DMS153 (cell line): ENCODE results near the gene IFITM10.

Experiments
- DNase-seq: peaks from one replicate; lab custom pipeline; 2025; lab: John Stamatoyannopoulos, UW

The IFITM10 gene

DNA sequence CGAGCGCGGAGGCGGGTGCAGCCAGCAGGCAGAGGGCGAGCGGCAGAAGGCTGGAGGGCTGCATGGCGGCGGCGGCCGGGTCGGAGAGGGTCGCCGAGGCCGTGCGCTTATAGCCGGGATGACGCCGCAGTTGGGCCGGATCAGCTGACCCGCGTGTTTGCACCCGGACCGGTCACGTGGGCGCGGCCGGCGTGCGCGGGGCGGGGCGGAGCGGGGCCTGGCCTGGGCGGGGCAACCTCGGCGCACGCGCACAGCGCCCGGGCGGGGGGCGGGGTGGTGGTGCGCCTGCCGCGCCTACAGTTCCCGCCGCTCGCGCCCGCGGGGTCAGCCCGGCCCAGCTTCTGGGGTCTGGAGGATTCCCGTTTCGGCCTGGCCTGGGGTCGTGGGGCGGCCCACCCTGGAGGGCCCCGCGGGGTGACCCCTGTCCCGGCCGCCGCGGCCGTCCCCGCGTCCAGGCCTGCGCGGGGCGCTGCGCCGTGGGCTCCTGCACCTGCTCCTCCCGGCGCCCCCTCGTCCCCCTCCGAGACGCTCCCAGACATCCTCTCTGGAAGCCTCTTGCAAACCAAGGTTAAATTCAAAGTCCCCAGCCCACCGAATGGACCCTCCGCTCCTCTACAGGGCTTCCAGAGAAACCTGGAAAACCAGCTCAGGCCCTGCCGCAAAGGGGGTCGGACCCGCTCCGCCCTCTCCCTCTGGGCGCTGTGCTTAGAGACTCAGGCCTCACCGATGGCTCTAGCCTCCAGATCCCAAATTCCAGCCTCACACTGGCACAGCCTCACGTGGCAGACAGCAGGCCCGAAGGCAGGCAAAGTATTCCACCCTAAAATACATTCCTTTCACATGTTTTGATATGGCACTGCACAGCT, 13.6 kb upstream of the IFITM10 start, which contains the start of gene CTSD:
CTSD (minus strand) TSS at position 132 of the 866 bp plus-strand sequence; CDS start at position 64, 68 bp downstream.
- peak; percentile 24 for DNase-seq

DNA sequence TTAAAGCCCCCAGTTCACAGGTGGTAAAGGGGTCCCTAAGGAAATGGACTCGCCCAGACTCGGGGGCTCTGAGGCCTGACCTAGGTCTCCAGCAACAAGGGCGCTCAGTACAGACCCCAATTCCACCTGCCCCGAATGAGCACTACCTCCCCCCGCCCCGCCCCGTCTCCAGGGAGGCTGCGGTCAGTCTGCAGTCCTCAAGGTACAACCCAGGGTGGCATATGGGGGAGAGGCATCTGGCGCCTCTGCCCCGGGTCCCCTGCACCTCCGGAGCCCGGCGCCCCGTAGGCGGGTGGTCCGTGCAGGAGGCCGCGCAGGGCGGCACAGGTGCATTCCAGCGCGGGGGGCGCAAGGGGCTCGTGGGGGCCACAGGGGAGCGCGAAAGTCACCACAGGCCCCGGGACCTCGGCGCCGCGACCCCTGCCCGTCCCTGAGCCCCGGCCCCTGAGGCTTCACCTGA, 13.0 kb upstream of the IFITM10 start:
- DNase-seq = no peak

DNA sequence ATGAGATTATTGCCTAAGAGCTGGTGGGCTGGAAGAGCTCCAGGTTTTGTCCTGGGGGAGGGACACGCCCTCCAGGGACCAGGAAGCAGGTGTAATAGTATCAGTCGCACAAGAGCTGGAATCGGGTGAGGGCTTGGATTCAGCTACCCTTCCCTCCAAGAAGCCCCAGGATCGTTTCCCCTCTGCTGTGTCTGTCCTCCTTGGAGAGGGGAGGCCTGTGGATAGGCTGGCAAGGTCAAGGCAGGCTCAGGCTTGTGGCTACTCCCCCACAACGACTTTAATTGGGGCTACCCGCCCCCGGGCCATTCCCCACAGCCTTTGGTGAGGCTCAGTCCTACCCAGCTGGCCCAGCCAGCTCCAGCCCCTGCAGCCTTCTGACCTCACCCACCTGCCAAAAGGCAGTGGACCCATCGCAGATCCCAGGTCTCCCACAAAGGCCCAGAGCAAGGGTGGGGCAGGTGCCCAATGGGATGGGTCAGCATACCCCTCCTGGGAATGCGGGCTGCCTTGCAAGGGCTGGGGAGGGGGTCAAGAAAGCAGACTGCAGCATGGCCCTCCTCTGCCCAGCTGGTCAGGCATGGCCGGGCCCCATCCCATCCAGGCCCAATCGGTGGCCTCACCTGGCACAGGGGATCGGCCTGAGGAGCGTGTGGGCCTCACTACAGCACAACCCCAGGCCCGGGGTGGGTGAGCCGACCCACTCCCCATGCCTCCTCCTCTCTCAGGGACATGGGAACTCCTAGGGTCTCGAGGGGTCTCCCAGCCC, 12.3 kb upstream of the IFITM10 start:
- DNase-seq = peak; percentile 70

DNA sequence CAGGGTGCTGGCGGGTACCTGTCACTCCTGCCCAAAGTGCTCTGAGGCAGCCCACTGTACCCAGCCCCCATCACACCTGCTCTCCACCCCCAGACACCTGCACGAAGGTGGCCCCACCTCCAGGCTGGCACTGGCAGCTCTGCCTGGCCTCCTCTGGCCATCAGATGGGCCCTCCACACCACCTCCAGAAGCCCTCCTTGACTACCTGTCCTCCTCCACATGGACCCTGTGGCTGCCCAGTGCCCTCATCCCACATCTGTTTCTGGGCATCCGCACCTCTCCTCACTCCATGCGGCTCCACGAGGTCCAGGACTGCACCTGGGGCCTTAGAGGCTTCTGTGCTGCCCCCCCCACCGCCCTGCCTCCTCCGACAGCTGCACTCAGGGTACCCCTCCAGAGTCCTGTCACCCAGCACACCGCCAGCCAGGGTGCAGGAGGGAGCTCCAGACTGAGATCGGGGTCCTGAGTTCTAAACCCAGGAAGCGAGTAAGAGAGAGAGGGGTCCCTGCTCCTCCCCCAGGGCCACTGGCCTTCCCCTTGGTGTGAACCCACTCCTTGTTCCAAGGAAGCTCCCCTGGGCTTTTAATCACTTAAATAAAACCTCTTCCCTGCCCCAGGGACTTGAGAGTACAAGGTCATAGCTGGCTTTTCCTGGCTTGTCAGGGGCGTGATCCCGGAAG, 11.6 kb upstream of the IFITM10 start:
- no peak for DNase-seq

DNA sequence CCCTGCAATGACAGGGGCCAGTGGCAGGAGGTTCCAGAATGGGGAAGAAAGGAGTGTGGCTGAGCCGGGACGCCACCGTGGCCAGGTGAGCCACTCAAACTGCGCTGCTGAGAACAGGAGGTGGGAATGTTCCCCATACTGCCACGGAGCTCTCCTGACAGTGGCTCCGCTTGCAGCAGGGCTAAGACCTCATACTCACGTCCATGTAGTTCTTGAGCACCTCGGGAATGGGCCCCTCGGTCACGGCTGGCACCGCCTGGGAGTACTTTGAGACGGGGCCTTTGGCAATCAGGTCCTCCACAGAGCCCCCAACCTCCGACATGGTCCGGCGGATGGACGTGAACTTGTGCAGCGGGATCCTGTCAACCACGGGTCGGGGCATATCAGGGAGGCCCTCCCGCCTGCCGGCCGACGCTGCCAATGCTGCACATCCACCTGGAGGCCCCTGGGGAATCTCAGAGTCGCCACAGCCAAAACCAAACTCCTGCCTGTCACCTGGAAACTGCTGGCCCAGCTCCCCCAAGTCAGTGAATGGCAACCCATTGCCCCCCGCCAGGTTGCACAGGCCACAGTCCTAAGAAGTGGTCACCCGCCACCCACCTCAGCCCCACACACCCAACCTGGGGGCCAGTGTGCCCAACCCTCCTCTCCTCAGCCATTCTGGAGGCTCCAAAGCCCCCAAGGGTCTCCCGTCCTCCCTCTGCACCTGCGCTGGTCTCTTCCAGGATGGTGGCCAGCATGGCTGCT, 10.9 kb upstream of the IFITM10 start:
- no peak for DNase-seq

DNA sequence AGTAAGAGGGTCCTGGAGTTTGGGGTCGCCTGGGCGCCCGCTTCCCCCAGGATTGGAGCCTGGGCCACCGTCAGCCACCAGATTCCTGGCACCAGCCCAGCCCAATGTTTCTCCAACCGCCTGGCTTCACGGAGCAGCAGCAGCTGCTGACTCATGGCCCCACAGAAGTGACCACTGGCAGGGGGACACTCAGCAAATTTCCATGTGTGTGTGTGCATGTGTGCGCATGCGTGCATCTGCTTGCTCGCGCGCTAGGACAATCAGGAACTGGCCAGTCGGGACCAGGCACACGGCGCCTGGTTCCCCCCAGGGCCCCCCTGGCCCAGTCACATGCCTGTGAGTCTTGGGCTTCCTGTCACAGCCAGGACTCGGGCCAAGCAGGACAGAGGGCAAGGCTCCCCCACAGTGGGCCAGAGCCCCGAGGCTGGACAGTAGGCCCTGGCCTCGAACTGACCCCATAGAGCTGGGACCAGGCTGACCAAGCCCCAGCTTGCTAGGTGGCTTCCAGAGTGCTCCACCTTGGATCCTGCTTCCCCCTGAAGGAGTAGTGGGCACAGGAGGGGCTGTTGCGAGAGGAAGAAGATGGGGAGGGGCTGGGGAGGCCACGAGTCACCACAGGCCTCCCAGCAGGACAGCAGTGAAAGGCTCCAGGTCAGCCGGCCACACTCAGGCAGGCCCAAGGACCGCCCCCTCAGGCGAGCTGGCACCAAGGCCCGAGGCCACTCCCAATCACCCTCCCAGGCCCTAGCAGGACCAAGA, 10.1 kb upstream of the IFITM10 start:
- no peak for DNase-seq

DNA sequence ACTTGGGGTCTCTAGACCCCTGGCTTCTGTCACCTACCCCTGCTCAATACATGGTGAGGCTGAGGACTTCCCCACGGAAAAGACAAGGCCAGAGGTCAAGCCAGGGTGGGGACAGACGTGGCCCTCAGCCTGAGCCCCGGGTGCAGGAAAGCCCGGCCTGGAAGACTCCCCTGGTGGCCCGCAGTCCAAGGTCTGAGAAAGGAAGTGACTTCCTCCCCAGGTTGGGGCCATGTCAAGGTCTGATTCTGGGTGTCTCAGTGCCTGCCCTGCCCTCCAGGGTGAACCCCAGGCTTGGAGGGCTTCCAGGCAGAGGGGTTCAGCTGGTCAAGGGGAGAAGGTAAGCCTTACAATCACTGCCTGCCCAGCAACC, 9.4 kb upstream of the IFITM10 start:
- DNase-seq = no peak

DNA sequence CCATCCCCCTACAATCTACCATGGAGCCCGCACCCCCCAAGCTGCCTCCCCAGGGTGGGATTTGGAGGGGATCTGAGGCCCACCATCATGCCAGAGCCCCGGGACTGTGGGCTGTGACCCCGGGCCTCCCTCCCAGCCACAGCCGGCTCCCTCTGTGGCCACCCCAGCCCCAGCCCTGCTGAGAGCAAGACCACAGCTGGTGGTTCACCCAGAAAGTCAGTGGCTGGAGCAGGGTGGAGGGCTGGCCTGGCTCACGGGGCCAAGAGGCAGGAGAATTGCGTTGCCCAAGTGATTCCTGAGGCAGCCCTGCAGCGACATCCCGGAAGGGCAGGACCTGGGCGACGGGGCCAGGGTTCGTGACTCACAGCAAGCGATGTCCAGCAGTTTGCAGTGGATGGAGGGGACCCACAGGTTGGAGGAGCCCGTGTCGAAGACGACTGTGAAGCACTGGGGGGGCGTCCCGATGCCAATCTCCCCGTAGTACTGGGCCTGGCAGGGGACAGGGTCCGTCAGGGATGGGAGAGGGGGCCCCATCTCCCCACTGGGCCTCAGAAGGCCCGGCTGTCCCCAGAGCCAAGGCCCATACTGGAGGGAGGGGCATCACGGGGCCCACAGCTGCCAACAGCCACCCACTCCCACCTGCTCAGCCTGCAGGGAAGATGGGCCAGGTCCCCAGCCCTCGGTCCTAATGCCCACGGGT, 8.9 kb upstream of the IFITM10 start:
- DNase-seq = no peak

DNA sequence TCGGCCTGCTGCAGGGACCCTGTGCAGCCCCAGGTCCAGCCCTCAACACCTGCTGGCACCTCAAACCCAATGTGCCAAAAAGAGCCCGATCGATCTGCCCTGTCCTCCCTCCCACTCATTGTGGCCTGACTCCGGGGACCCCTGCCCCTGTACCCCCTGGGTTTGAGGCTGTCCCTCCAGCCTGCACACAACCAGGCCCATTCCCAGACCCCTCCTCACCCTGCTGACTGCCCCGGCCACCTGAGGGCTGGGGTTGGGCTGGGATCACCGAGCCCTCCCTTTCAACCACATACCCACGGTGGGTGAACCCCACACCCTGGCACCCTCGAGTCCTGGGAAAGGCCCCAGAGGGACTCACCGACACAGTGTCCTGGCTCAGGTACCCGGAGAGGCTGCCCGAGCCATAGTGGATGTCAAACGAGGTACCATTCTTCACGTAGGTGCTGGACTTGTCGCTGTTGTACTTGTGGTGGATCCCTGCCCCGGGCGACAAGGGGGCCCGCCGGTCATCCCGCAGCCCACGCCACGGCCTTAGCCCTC, 8.3 kb upstream of the IFITM10 start:
- DNase-seq = no peak

DNA sequence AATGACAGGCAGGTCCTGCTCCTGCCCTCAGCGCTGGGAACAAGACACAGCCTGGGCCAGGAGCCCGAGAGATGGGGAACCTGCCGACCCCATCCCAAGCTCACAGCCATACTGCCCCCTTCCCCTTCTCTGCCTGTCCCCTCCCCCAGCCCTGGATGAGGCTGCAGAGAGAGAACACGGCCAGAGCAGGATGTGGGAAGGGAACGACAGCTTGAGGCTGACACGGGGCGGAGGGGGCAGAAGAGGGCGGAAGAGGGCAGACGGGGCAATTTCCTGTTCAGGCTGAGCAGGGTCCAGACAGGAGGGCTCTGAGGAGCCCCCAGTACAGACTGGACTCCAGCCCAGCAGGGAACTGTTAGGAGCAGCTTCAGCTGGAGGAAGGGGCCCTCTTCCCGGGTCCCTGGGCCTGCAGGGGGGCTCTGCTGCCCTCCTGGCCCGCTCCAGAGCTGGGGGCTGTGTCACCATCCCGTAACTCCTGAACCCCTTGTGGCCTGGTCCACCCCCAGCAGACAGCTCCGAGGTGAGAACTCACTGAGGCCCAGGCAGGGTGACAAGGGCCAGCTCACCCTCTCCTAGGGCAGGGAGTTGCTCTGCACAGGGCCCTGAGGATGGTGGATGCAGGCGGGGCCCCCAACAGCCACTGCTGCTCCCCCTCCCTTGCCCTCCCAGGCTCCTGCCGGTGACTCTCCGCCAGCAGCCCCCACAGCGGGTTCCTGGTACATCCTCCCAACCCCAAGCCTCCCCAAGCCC, 7.6 kb upstream of the IFITM10 start:
- DNase-seq = no peak

DNA sequence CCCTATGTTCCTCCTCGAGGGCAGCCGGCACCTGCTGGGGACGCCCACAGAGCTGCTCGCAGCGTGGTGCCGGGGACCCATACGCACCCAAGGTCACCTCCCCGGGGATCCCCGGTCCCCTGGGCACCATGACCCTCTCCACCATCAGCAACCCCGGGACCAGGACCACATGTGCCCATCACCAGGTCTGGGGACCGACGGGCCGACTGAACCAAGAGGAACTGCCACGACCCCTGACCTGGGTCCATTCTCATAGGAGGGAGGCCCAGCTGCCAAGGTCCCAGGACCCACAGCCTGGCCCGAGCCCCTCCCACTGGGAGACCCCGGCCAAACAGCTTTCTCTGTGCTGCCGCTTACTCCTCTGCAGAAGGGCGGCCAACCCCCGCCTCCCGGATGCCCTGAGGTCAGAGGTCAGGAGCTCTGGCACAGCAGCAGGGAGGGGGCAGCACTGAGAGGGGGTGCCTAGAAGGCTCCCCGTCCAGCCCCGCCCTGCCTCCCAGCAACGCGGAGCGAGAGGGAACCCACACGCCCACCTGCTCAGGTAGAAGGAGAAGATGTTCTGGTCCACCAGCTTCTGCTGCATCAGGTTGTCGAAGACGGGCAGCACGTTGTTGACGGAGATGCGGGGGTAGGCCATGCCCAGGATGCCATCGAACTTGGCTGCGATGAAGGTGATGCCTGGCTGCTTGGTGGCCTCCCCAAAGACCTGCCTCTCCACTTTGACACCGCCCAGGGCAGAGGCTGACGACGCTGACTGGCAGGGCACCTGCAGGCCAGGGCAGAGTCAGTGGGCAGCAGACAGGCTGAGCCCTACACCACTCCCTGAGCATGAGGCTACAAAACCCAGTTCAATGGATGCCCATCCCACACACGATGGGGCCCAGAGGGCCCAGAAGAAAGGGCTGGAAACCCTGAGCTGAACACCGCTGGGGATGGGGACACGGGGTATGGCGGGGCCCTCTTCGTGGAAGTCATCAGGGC, 6.7 kb upstream of the IFITM10 start:
- DNase-seq = no peak

DNA sequence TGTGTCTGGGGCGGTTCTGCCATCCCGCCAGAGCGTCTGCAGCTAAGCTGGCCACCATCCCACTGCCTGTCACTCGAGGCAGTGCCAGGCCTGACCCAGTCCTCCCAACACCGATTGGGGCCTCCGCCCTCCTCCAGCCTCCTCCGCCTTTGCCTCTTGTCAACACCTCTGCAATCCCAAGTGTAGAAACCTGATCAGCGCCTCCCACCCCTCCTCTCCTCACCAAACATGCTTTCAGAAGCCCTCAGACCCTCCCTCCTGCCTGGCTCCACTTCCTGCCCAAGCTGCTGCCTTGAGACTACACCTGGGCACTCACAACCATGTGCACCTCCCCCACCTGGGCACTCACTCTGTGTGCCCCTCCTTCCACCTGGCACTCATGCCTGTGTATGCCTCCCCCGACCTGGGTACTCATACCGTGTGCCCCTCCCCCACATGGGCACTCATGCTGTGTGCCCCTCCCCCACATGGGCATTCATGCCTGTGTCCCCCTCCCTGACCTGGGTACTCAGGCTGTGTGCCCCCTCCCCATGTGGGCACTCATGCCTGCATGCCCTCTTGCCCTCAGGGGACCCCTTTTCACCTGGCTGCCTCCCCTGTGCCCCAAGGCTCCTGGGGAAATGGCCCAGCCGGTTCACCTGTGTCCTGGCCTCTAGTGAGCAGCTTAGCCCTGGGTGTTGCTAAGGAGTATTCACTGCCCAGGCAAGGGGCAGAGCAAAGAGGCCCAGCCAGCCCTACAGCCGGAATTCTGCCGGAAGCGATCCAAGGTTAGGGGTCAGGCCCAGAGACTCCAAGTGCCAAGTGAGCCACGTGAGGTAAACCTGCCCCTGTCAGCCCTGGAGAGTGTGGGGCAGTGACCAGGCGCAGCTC, 5.5 kb upstream of the IFITM10 start:
- peak; percentile 41 for DNase-seq

DNA sequence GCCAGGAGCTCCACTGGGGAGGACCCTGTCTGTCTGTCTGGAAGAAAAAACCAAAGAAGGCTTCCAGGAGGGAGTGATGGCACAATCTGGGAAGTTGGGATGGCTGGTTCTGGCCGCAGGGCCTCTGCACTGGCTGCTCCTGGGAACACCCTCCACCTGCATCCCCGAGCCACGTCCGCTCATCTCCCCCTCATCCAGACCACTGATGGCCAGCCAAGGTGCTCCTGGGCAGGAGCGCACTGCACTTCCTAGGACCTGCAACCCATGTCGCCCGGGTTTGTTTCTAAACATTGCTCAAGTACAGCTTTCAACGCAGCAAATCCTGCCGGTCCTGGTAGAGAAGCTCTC, 4.9 kb upstream of the IFITM10 start:
- DNase-seq = no peak

DNA sequence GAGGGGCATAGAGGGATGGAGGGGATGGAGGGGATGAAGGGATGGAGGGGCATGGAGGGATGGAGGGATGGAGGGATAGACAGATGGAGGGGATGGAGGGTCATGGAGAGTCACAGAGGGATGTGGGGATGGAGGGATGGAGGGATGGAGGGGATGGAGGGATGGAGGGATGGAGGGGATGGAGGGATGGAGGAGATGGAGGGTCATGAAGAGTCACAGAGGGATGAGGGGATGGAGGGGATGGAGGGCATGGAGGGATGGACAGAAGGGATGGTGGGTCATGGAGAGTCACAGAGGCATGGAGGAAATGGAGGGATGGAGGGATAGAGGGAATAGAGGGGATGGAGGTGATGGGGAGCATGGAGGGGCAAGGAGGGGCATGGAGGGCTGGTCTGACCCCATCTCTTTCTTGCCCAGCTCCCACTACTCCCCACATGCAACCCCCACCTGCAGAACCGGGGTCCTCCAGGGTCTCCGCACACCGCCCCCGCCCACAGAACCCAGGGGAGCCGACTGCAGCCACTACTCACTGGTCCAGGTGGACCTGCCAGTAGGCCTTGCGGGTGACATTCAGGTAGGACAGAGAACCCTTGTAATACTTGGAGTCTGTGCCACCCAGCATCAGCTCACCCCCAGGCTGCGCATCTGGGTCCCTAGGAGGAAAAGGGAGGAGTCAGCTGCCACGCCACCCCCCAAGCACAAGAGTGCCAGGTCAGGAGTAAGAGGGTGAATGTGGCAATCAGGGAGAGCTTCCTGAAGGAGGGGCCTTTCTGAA, 4.2 kb upstream of the IFITM10 start:
- DNase-seq = no peak

DNA sequence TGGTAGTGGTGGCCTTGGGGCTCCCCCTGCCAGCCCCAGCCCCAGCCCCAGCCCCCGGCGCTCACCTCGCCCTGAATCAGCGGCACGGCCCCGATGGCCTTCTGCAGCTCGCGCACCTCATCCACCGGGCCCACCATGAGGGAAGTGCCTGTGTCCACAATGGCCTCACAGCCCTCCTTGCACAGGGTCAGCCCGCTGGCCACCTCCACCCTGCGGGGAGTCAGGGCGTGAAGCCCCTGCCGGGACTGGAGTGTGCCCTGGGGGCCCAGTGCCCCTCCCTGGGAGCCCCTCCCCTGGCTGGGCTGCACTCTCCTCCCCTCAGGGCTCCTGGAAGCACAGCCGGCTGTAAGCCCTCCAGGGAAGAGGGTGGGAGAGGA, 3.5 kb upstream of the IFITM10 start:
- no peak for DNase-seq

DNA sequence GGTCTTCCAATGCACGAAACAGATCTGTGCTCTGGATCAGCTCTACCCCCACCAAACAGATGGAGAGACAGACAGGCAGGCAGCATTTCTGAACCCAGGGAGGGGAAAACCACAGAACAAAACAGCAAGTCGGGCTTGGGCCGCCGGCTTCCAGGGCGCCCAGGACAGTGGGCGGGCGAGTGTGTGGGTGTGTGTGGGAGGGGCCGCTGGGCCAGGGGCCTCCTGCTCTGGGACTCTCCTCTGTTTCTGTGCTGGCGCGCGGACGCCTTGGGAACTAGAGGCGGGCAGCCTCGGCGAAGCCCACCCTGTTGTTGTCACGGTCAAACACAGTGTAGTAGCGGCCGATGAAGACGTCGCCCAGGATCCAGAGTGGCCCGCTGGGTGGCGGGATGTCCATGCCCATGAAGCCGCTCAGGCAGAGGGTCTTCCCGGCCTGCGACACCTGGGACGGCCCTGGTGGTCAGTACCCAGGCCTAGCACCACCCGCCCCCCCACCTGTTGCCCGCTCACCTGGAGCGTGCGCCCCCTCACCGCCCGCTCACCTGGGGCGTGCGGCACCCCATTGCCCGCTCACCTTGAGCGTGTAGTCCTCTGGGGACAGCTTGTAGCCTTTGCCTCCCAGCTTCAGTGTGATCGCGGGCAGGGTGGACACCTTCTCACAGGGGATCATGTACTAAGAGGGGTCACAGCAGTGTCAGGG, 3.0 kb upstream of the IFITM10 start:
- no peak for DNase-seq
